C4-2B (cell line): ENCODE results near the gene C4orf33.

ENCODE experiments used
- H3K27ac ChIP-seq: fragments of 450-650 bp; 2 replicates; pipeline ENCODE4 v1.5.1; 2017
- ZFX ChIP-seq: fragments of 450-650 bp; IDR thresholded peaks from 2 replicates; pipeline ENCODE4 v1.6.1; 2017
- TF ChIP-seq, protein P1 (sequence below): fragments of 450-650 bp; conservative IDR thresholded peaks from 2 replicates; pipeline ENCODE4 v1.5.1; 2017; ENCODE audit warnings: mild to moderate bottlenecking

C4orf33 gene

DNA sequence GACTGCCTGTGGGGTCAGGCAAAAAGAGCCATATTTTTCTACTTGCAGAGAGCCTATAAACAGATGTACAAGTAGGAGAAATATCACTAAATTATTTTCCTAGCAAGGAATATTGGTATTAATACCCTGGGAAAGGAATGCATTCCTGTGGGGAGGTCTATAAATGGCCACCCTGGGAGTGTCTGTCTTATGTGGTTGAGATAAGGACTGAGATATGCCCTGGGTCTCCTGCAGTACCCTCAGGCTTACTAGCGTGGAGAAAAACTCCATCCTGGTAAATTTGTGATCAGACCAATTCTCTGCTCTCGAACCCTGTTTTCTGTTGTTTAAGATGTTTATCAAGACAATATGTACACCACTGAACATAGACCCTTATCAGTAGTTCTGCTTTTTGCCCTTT is 35.4 kb downstream of the C4orf33 start:
- no peak overlapping the region for H3K27ac ChIP-seq
- TF ChIP-seq, protein P1, sequence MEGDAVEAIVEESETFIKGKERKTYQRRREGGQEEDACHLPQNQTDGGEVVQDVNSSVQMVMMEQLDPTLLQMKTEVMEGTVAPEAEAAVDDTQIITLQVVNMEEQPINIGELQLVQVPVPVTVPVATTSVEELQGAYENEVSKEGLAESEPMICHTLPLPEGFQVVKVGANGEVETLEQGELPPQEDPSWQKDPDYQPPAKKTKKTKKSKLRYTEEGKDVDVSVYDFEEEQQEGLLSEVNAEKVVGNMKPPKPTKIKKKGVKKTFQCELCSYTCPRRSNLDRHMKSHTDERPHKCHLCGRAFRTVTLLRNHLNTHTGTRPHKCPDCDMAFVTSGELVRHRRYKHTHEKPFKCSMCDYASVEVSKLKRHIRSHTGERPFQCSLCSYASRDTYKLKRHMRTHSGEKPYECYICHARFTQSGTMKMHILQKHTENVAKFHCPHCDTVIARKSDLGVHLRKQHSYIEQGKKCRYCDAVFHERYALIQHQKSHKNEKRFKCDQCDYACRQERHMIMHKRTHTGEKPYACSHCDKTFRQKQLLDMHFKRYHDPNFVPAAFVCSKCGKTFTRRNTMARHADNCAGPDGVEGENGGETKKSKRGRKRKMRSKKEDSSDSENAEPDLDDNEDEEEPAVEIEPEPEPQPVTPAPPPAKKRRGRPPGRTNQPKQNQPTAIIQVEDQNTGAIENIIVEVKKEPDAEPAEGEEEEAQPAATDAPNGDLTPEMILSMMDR, result no peak

DNA sequence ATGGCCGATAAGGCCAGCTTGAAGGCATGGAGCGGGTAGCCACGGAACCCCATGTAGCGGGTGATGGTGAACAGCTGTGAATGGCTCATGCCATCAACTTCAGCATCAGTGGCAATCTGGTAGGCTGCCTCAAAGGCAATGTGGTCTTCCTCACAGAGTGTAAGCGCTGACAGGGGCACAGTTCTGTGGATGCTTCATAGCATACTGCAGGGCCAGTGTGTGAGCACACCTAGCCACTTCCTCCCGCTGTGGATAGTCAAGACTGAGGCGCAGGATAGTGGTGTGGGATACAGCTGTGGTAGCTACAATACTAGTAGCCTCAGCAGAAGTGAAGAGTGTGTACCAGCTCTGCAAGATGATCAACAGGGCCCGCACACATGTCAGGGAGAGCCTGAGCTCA is 40.5 kb downstream of the C4orf33 start:
- TF ChIP-seq ZFX, result no peak
- TF ChIP-seq, protein P1, result no peak
- H3K27ac ChIP-seq, result no peak overlapping the region

DNA sequence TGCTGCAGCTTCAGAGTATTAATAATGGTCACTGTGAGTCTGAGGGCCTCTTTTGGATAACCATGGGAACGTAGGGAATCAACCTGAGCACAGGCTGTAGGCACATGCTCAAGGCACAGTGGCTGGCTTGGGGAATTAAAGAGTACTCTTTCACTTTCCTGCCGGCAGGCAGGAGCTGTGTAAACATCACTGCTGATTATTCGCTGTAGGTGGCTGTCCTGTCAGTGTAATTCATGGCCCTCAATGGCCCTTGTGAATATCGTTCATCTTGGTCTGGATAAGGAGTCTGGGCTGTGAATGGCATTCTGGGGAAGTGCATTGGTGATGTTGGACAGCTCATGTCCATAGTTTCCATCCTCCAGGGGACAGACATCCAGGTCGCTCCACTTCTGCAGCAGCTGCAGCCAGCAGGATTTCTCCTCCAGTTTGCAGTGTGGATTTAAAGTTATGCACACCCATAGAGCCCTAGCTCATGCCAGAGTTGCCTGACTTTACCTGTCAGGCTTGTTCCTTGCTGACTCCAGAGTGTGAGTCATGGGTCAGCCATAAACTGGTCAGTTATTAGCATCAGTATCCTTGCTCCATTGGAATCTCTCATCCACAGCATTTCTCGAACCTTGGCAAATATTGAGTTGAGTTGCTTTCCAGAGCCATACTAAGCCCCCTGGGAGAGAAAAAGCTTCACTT is 43.0 kb downstream of the C4orf33 start:
- H3K27ac ChIP-seq, result no peak overlapping the region
- TF ChIP-seq, protein P1, result no peak
- TF ChIP-seq ZFX, result no peak

DNA sequence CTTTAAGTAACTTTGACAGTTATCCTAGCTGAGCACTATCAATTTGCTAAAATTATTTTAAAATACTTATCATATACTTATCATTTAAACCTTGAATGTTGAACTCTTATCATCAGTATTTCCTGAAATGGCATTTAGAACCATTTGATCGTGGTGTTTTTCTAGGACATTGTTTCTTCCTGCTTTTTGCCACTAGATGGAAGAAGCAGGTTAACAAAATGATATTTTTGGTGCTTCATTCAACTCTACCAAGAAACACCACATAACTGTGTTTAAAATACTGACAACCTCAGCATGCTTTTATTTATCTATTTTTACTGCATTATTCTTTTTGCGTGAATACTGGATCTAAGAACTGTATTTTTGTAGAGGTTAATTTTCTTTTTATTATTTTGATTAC is 44.6 kb downstream of the C4orf33 start:
- TF ChIP-seq, protein P1, result peak; percentile 16
- TF ChIP-seq ZFX, result no peak
- H3K27ac ChIP-seq, result no peak overlapping the region

DNA sequence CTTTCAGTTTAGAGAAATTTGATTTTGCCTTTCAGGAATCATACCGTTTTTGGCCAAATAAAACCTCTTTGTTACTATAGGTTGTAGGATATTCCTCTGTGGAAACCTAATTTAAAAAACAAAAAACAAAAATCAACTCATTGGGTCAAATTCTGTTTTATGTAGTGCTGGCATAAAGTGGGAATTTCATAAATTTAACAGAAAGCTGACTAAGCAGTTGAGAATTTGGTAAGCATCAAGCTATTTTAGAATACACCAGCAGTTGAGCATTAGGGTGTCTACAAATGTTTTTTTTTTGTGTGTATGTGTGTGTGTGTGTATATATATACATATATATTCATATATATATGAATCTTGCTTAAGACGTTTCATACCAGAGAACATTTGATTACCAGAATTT is 47.4 kb downstream of the C4orf33 start:
- H3K27ac ChIP-seq, result no peak overlapping the region
- TF ChIP-seq, protein P1, result no peak
- TF ChIP-seq ZFX, result no peak

DNA sequence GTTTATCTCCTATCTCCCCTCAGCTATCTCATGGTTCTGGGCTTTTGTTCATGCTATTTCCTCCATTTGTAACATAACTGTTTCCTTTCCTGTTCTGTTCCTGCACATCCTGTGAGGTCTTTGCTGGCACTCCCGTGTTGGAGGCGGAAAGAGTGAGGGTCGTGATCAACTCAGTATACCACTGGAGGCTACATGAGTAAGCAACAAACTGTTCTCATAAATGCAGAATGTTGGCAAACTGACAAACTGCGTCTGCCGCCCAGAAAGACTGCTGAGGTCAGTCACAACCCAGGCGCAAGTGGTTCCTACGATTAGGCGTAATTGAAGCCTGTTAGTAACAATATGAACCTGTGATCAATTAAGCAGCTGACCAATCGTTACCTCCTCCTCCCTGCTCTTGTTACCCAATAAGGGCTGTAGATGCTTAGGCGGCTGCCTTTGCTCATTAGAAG is 48.8 kb downstream of the C4orf33 start:
- TF ChIP-seq ZFX, result no peak
- TF ChIP-seq, protein P1, result no peak
- no peak overlapping the region for H3K27ac ChIP-seq

DNA sequence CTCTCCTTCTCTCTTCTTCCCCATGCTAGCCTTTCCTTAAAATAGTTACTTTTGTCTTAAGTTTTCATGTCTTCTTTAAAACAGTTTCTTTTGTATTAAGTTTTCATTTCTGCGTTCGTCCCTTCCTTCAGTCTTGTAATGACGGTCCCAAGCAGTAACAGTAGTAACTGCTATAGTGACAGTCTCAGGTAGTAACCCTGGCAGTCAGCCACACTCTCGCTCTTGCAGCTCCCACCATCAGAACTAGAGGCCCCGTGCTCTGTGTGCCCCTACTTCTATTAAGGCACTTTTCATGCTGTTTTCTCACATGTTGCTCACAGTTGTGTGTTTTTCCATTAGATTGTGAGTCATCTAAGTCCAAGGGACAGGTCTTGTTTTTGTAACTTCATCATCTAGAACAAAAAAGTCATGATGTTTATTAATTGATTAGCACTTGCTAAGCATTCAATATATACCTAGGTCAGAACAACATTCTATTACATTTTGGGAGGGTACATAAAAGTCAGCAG is 49.3 kb downstream of the C4orf33 start:
- no peak for TF ChIP-seq ZFX
- TF ChIP-seq, protein P1, result no peak
- no peak overlapping the region for H3K27ac ChIP-seq
